Measurements from ENCODE around the gene HSPA9. TPM values are rescaled to one million over a fixed set of nuclear protein-coding genes. Genes with fewer than 3 reads are reported as not detected.

The HSPA9 gene
- total and polyA plus RNA-seq, 2 of the 13 experiments (the other 11 are each of a cell fraction or from before 2014, with no cell fraction given): 165 to 478 TPM

DNA sequence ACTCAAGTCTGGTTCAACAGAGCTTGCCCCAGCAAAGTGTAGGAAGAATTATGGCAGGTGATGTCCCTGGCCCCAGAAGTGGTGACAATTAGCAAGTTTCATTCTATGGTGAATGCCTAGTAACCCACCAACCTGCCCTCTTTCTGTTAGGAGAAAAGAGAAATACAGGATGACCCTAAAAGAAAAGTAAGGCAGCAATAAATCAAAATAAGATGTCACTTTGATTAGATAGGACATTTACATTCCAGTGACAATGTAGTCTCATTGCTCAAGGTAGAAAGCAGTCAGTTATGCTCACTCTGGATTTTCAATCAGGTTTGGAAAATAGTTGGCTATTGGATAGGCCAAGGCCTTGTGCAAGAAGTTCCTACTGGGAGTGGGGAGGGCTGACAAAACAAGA lies 5.6 kb upstream of the HSPA9 start:
- CTCF ChIA-PET (ENCODE audit: low intra/inter-chr PET ratio, low total read pairs): no interaction called here
- Histone ChIP-seq H3K9me3 (ENCODE audit: low read length) (no peaks in the 10 kb centered on the region), H4K20me1 (ENCODE audit: insufficient read depth, low read length) (no peaks in the 10 kb centered on the region), H3K79me2 (ENCODE audit: insufficient read depth, low read length) (no peaks in the 10 kb centered on the region), H3K4me1 (ENCODE audit: insufficient read depth, low read length) (peaks cover 28% of the 10 kb centered on the region), H3K27ac (ENCODE audit: extremely low read length, insufficient read depth, low read length) (no peak overlapping the region), H2AFZ (ENCODE audit: low read length) (no peak overlapping the region), H3K9ac (ENCODE audit: insufficient read depth, low read depth, low read length) (no peak overlapping the region), H3K27me3 (ENCODE audit: control insufficient read depth in 1 of 2, insufficient read depth in 2 of 2, low read length in 2 of 2) (no peaks in the 10 kb centered on the region), H3K36me3 (replicated peaks in 1 of 2; ENCODE audit: control insufficient read depth in 1 of 2, insufficient read depth in 2 of 2, low read length in 2 of 2) (no peaks in the 10 kb centered on the region), H3K4me3 (replicated peaks in 1 of 3; ENCODE audit: insufficient read depth in 1 of 3, low read depth in 2 of 3, low read length in 3 of 3) (no peak overlapping the region), H3K4me2 (ENCODE audit: low read depth, low read length) (no peak overlapping the region)
- FAIRE-seq (no peak), ATAC-seq (no peak), DNase-seq (ENCODE audit: low spot score) (no peak)
- in situ Hi-C loops (cut with HindIII; ENCODE audit: extremely low pct_ligation_motif_present, low pct_unique_long_range_greater_than_20kb) (no loop called here), intact Hi-C loops (cut with micrococcal nuclease; ENCODE audit: unreplicated experiment) (no loop called here)
- POLR2A ChIA-PET: no interaction called here
- BruUV-seq (replicated peaks): no TSS peak
- TF ChIP-seq PLRG1 (conservative IDR thresholded peaks at IDR 0.05) (no peak), STAT5B (CRISPR knock-in tag; IDR thresholded peaks at IDR 0.05) (no peak), MAF1 (CRISPR knock-in tag; IDR thresholded peaks at IDR 0.05; ENCODE audit: borderline replicate concordance) (no peak), SIN3B (IDR thresholded peaks at IDR 0.05; ENCODE audit: low read length) (no peak), ZNF589 (CRISPR knock-in tag; conservative IDR thresholded peaks at IDR 0.05) (no peak), CEBPG (CRISPR knock-in tag; IDR thresholded peaks at IDR 0.05) (no peak), TCF7L2 (IDR thresholded peaks at IDR 0.05; ENCODE audit: low read depth, low read length) (no peak), GPN1 (CRISPR knock-in tag; IDR thresholded peaks at IDR 0.05; ENCODE audit: borderline replicate concordance) (no peak), MXD4 (CRISPR knock-in tag; IDR thresholded peaks at IDR 0.05) (no peak), FOXA1 (IDR thresholded peaks at IDR 0.05) (no peak), FOXA1 (CRISPR knock-in tag; IDR thresholded peaks at IDR 0.05) (no peak), ZNF224 (CRISPR knock-in tag; IDR thresholded peaks at IDR 0.05) (no peak), ZNF3 (CRISPR knock-in tag; IDR thresholded peaks at IDR 0.05) (no peak), DNMT3B (CRISPR knock-in tag; conservative IDR thresholded peaks at IDR 0.05) (no peak)
- TF ChIP-seq, protein P1, sequence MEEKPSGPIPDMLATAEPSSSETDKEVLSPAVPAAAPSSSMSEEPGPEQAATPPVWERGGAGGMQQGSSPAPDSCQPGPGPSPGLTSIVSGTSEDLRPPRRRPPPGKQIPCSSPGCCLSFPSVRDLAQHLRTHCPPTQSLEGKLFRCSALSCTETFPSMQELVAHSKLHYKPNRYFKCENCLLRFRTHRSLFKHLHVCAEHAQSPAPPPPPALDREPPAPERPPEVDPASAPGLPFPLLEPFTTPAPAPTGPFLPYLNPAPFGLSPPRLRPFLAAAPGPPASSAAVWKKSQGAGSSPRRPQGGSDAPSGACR (CRISPR knock-in tag; IDR thresholded peaks at IDR 0.05): no peak
- TF ChIP-seq, protein P2, sequence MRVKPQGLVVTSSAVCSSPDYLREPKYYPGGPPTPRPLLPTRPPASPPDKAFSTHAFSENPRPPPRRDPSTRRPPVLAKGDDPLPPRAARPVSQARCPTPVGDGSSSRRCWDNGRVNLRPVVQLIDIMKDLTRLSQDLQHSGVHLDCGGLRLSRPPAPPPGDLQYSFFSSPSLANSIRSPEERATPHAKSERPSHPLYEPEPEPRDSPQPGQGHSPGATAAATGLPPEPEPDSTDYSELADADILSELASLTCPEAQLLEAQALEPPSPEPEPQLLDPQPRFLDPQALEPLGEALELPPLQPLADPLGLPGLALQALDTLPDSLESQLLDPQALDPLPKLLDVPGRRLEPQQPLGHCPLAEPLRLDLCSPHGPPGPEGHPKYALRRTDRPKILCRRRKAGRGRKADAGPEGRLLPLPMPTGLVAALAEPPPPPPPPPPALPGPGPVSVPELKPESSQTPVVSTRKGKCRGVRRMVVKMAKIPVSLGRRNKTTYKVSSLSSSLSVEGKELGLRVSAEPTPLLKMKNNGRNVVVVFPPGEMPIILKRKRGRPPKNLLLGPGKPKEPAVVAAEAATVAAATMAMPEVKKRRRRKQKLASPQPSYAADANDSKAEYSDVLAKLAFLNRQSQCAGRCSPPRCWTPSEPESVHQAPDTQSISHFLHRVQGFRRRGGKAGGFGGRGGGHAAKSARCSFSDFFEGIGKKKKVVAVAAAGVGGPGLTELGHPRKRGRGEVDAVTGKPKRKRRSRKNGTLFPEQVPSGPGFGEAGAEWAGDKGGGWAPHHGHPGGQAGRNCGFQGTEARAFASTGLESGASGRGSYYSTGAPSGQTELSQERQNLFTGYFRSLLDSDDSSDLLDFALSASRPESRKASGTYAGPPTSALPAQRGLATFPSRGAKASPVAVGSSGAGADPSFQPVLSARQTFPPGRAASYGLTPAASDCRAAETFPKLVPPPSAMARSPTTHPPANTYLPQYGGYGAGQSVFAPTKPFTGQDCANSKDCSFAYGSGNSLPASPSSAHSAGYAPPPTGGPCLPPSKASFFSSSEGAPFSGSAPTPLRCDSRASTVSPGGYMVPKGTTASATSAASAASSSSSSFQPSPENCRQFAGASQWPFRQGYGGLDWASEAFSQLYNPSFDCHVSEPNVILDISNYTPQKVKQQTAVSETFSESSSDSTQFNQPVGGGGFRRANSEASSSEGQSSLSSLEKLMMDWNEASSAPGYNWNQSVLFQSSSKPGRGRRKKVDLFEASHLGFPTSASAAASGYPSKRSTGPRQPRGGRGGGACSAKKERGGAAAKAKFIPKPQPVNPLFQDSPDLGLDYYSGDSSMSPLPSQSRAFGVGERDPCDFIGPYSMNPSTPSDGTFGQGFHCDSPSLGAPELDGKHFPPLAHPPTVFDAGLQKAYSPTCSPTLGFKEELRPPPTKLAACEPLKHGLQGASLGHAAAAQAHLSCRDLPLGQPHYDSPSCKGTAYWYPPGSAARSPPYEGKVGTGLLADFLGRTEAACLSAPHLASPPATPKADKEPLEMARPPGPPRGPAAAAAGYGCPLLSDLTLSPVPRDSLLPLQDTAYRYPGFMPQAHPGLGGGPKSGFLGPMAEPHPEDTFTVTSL (CRISPR knock-in tag; IDR thresholded peaks at IDR 0.05; ENCODE audit: borderline replicate concordance): no peak
- TF ChIP-seq, protein P3, sequence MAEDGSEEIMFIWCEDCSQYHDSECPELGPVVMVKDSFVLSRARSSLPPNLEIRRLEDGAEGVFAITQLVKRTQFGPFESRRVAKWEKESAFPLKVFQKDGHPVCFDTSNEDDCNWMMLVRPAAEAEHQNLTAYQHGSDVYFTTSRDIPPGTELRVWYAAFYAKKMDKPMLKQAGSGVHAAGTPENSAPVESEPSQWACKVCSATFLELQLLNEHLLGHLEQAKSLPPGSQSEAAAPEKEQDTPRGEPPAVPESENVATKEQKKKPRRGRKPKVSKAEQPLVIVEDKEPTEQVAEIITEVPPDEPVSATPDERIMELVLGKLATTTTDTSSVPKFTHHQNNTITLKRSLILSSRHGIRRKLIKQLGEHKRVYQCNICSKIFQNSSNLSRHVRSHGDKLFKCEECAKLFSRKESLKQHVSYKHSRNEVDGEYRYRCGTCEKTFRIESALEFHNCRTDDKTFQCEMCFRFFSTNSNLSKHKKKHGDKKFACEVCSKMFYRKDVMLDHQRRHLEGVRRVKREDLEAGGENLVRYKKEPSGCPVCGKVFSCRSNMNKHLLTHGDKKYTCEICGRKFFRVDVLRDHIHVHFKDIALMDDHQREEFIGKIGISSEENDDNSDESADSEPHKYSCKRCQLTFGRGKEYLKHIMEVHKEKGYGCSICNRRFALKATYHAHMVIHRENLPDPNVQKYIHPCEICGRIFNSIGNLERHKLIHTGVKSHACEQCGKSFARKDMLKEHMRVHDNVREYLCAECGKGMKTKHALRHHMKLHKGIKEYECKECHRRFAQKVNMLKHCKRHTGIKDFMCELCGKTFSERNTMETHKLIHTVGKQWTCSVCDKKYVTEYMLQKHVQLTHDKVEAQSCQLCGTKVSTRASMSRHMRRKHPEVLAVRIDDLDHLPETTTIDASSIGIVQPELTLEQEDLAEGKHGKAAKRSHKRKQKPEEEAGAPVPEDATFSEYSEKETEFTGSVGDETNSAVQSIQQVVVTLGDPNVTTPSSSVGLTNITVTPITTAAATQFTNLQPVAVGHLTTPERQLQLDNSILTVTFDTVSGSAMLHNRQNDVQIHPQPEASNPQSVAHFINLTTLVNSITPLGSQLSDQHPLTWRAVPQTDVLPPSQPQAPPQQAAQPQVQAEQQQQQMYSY (CRISPR knock-in tag; IDR thresholded peaks at IDR 0.05): no peak
- TF ChIP-seq, protein P4, sequence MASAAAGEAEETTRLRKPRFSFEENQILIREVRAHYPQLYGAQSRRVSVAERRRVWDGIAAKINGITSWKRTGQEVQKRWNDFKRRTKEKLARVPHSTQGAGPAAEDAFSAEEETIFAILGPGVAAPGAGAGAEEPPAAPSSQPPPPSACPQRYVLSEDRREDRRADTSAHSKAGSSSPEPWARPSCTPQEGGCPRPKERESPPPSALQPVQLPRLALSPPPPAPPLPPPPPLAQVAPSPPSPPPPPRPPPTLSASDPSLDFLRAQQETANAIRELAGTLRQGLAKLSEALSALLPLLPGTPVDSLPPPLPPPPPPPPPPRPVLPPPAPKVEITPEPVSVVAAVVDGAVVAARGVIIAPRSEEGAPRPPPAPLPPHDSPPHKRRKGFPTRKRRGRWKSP (CRISPR knock-in tag; IDR thresholded peaks at IDR 0.05): no peak
